Stromal cell of bone marrow (primary cell): ENCODE data around the gene KRT73.
"Not testable (repeated sequence)": the region's sequence is repeated elsewhere in the genome, so short reads cannot be mapped to it uniquely, and the experiment has no call there.

Experiments used
- DNase-seq: peaks from one replicate; pipeline ENCODE4 v3.0.0-alpha.2; 2012; ENCODE audit warnings: low read depth

KRT73 gene

GRCh38 chr12:52600071-52600470, 18.3 kb downstream of the KRT73 start:
- no peak for DNase-seq

- DNase-seq: no peak
These were observed 19.4 kb downstream of the KRT73 start for GRCh38 chr12:52598966-52599365.

GRCh38 chr12:52594237-52594636, 24.1 kb downstream of the KRT73 start:
- DNase-seq: not testable (repeated sequence)

GRCh38 chr12:52591521-52591920, 26.8 kb downstream of the KRT73 start:
- DNase-seq: no peak

- no peak for DNase-seq
These were observed 28.3 kb downstream of the KRT73 start for GRCh38 chr12:52590021-52590420.

- no peak for DNase-seq
These were observed 30.8 kb downstream of the KRT73 start for GRCh38 chr12:52587563-52587962.

GRCh38 chr12:52585946-52586345, 32.4 kb downstream of the KRT73 start:
- DNase-seq: no peak

GRCh38 chr12:52585066-52585465, 33.3 kb downstream of the KRT73 start:
- no peak for DNase-seq

- DNase-seq: no peak
These were observed 34.1 kb downstream of the KRT73 start for GRCh38 chr12:52584156-52584682.

GRCh38 chr12:52582971-52583456, 35.3 kb downstream of the KRT73 start:
- peak; percentile 36 for DNase-seq

GRCh38 chr12:52582486-52582885, 35.9 kb downstream of the KRT73 start:
- no peak for DNase-seq

- peak; percentile 11 for DNase-seq
These were observed 36.9 kb downstream of the KRT73 start for GRCh38 chr12:52581481-52581880.

- no peak for DNase-seq
These were observed 37.3 kb downstream of the KRT73 start for GRCh38 chr12:52581066-52581465.

GRCh38 chr12:52580496-52580895, 37.9 kb downstream of the KRT73 start:
- no peak for DNase-seq

- no peak for DNase-seq
These were observed 38.6 kb downstream of the KRT73 start for GRCh38 chr12:52579468-52580465.

GRCh38 chr12:52578469-52578868, 39.9 kb downstream of the KRT73 start:
- no peak for DNase-seq

GRCh38 chr12:52577316-52577715, 41.0 kb downstream of the KRT73 start:
- DNase-seq: no peak

GRCh38 chr12:52575948-52576347, 42.4 kb downstream of the KRT73 start:
- DNase-seq: no peak

- DNase-seq: no peak
These were observed 43.1 kb downstream of the KRT73 start for GRCh38 chr12:52575256-52575655.

- no peak for DNase-seq
These were observed 44.6 kb downstream of the KRT73 start, which contains the start of gene KRT74 for GRCh38 chr12:52573743-52574142. Gene KRT74, minus strand, starts transcription at chr12:52573843. Its CDS starts 66 bp downstream, at chr12:52573777.

GRCh38 chr12:52573306-52573705, 45.1 kb downstream of the KRT73 start:
- no peak for DNase-seq

- no peak for DNase-seq
These were observed 47.8 kb downstream of the KRT73 start for GRCh38 chr12:52570511-52570910.

- DNase-seq: no peak
These were observed 50.2 kb downstream of the KRT73 start for GRCh38 chr12:52568111-52568510.
